RKO (cell line): ENCODE results near the gene OXCT1.
"Not testable (repeated sequence)": the region's sequence is repeated elsewhere in the genome, so short reads cannot be mapped to it uniquely, and the experiment has no call there.

Source experiments
- DNase-seq: peaks from one replicate; pipeline ENCODE4 v3.0.0-alpha.2; 2016; ENCODE audit warnings: low spot score

OXCT1 gene

DNA sequence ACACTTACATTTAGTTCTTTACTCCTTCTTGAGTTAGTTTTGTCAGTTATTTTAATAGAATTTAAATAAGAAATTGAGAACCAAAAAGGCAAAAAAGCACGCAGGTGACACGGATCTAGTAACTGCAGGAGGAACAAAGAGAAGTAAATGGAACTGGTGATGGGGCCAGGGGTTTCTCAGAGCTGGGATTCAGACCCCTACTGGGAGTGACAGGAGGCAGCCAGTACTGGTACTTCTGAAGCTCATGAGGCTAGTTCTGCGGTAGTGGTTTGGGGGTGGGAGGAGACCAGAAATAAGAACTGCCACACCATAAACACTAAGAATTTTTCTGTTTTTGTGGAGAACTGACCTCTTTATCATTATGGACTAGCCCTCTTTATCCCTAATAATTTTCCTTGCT, 48.2 kb downstream of the OXCT1 start:
- no peak for DNase-seq

GRCh38 chr5:41821051-41821450, 49.2 kb downstream of the OXCT1 start:
- no peak for DNase-seq

GRCh38 chr5:41820150-41820549, 50.1 kb downstream of the OXCT1 start:
- DNase-seq, result no peak

DNA sequence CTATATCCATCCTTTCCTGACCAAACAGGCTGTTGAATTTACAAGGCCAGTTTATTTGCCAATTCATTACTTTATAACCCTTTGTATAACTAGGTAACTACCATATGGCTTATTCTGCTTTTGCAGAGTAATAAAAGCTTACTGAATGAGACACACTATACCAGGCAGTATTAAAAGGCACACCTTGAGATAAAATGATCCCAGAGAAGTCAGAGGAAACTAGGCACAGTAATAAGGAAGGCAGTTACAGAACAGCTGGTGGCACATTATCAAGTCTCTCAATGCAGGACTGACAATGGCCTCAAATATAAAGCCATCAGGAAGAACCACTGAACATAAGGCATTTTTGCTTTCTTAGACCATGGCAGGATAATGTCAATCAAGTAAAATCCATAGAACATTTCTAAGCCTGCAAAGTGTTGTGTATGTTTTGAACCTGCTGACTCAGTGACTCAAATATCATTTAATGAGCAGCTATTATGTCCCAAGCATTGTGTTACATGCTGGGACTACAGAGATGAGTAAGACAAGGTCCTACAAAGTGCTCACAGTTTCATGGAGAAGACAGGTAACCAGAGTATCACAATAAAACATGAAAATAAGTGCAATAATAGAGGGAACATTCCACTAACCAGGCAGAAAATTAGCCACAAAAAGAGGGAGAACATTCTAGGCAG, 52.5 kb downstream of the OXCT1 start:
- no peak for DNase-seq

GRCh38 chr5:41815663-41816229, 54.5 kb downstream of the OXCT1 start:
- no peak for DNase-seq

DNA sequence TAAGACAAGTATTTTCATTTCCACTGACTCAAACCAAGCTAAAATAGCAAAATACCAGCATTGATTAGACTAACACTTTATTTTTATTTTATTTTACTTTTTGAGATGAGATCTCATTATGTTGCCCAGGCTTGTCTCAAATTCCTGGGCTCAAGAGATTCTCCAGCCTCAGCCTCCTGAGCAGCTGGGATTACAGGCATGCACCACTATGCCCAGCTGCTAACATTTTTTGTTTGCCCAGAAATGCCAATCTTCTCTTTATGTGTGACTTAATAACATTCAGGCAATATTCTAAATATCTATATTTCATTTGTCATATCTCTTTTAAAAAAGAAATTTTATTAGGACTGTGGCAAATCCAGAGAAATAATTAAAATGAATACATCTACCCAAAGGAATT, 55.0 kb downstream of the OXCT1 start:
- DNase-seq, result no peak

DNA sequence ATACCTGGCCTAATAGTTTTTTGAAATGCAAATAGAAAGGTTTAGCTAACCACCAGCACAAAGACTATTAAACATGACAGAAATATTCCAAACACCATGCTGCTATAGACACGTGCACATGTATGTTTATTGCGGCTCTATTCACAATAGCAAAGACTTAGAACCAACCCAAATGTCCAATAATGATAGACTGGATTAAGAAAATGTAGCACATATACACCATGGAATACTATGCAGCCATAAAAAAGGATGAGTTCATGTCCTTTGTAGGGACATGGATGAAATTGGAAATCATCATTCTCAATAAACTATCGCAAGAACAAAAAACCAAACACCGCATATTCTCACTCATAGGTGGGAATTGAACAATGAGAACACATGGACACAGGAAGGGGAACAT, 55.9 kb downstream of the OXCT1 start:
- DNase-seq, result not testable (repeated sequence)

DNA sequence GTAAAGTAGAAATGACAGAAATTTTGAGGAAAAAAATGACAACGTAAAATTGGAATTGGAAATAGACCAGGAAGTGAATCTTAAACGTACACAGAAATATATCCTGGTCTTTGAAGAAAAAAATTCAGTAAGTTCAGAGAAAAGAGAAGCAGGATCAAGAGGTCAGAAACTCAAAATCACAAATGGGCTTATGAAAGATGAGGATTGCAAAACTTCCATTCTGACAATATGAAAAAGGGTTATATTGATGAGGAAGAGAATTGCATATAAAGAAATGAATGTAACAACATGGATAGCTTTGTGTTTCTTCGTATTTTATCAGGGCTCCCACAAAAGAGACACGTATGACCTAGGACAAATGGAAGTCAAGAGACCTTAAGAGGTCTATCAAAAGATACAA, 58.1 kb downstream of the OXCT1 start:
- no peak for DNase-seq

- no peak for DNase-seq
Observed at GRCh38 chr5:41809128-41809527, 61.1 kb downstream of the OXCT1 start.

DNA sequence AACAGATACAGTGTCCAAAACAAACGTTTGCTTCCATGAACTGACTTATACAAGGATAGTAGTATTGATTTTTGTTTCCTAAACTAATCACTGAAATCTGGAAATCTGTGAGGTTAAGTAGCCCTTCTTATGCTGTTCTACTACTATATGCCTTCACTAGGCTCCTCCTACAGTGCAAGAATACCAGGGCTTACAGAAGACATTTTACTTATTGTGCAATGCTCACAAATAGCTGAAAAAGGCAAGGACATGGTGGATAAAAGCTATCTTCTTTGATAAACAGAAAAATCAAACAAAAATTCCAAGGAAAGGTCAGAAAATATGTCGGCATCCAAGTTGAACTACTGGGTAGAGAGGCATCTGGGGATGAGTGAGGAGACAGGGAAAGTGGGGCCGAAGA, 61.9 kb downstream of the OXCT1 start:
- no peak for DNase-seq

GRCh38 chr5:41797662-41798061, 72.6 kb downstream of the OXCT1 start:
- no peak for DNase-seq

GRCh38 chr5:41796061-41796460, 74.2 kb downstream of the OXCT1 start:
- DNase-seq, result no peak

DNA sequence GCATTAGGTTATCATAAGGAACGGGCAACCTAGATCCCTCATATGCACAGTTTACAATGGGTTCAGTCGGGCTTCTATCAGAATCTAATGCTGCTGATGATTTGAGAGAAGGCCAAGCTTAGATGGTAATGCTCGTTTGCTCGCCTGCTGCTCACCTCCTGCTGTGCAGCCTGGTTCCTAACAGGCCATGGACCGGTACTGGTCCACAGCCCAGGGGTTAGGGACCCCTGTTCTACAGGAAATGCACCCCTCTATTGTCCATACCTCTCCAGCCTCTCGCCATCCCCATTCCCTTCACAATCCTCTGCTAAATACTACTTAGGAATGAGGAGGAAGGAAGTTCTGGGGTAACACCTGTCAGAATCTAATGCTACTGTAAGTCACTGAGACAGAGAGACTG, 75.1 kb downstream of the OXCT1 start:
- DNase-seq, result no peak

- DNase-seq, result peak; percentile 86
Observed at GRCh38 chr5:41794471-41794870, 75.8 kb downstream of the OXCT1 start.

- no peak for DNase-seq
Observed at GRCh38 chr5:41793141-41793770, 77.0 kb downstream of the OXCT1 start.

GRCh38 chr5:41790038-41790776, 80.0 kb downstream of the OXCT1 start:
- DNase-seq, result no peak

GRCh38 chr5:41789434-41789833, 80.8 kb downstream of the OXCT1 start:
- DNase-seq, result no peak

- DNase-seq, result no peak
Observed at GRCh38 chr5:41788941-41789368, 81.3 kb downstream of the OXCT1 start.

DNA sequence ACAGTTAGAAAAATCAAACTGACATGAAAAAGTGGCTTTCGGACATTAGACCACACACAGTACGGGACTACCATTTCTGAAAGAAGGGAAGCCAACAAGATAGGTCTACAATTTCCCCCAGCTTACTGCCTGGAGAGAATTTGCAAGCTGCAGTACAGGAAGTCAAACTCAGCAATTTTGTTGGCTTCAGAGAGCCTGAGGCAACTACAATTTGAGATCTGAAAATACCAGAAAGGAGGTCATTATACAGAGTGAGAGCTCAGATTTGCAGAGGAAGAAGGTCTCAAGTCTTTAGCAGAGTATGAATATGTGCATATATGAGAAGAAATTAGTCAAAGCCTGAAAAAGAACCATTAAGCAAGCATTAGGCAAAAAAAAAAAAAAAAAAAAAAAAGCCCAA, 83.0 kb downstream of the OXCT1 start:
- DNase-seq, result no peak

DNA sequence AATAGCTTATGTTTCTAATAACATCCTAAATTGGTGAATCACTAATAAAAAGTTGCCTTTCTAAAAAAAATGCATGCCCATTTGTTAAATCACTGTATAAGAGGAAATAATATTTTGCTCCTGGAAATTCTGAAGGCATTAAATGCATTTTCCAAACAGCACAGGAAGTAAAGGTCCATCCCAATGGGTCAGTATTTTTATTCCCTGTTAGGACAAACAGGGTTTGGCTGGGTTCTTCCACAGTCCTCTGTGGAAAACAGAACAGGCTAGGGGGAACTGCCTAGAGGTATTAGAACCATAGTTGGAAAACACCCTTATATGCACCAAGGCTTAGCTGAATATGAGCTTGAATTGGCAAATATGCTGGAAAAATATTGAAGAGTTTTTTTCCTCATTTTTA, 85.2 kb downstream of the OXCT1 start:
- no peak for DNase-seq

DNA sequence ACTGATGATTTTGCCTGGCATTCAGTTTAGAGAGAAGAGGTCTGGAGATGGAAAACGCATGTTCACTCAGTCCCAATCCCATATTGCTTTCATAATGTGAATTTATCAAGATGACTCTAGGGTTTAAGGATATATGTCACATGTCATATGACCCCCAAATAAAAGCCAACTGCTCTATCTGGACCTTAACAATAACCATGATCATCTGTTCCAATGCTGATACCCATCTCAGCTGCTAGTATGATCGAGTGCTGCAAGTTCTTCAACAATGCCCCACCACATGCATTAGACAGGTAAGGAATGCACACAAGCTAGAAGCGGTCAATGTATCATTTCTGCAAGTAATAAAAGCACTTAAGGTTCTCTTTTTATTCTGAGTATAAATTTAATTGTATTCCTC, 91.8 kb downstream of the OXCT1 start:
- no peak for DNase-seq

- no peak for DNase-seq
Observed at GRCh38 chr5:41776435-41776834, 93.8 kb downstream of the OXCT1 start.

DNA sequence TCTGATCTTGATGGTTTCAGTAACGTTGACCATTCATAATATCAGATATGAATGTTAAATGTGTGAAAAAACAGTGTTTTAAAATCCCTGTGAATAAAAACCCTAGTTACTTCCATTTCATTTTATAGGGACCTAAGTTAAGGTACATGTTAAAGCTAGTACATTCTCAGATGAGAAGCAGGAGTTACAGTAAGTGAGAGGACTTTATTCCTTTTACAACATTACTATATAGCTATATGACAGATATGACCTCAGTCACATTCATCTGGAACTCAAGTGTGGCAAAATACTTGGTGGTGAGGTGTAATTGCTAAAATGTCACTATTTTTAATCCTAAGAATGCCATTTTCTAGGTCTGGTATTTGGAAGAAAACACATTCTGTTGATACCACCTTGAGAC, 96.4 kb downstream of the OXCT1 start:
- no peak for DNase-seq
